HG02981 (cell line): ENCODE data around the gene FXYD3.
A peak's percentile ranks its signal among the peaks of the same experiment; 100 is the strongest.
"Not testable (repeated sequence)": the region's sequence is repeated elsewhere in the genome, so short reads cannot be mapped to it uniquely, and the experiment has no call there.

Experiments
- ATAC-seq: cut with Tn5 transposase; IDR thresholded peaks from one replicate; pipeline ENCODE4 v1.9.1; 2021; ENCODE audit warnings: mild to moderate bottlenecking, moderate library complexity; ENCODE audit not compliant: unreplicated experiment

FXYD3 gene

GRCh38 chr19:35123573-35123972 lies 8.0 kb downstream of the FXYD3 start:
- no peak for ATAC-seq

- peak; percentile 77 for ATAC-seq
Observed at GRCh38 chr19:35124098-35125060, 8.8 kb downstream of the FXYD3 start.

GRCh38 chr19:35125270-35125717 lies 9.7 kb downstream of the FXYD3 start:
- no peak for ATAC-seq

DNA sequence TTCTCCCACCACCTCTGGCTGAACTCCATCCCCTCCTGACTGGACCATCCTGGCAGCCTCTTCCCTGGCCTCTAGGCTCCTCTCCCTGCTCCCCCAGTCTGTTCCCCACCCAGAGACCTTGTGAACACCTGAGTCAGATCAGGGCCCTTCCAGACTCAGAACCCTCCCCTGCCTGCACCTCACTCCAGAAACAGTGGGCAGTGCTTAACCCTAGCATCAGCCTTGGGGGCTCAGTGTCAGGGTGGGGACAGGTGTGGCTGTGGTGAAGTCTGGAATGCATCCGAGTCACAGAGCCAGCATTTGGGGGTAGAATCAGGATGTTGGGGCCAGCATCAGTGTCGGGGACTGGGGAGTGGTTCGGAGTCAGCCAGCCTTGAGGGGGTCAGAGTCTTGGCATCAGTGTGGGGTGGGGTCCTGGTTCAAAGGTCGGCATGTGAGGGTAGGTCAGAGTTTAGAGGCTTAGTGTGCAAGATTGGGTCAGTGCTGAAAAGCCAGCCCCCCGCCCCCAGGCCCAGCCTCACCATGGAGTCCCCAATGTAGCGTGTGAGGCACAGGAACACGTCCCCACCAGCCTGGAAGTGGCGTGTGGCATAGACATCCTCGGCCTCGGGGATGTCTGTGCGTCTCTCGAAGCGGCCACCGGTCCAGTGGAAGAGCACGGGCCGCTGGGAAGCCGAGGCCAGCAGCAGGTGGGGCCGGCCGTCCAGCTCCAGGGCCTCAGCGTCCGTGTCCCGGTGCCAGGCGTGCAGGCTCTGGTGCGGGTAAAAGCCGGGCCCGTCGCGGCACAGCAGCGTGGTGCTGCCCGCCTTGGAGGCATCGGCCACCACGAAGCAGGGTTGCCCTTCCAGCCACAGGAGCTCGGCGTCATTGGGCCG lies 10.4 kb downstream of the FXYD3 start:
- no peak for ATAC-seq

DNA sequence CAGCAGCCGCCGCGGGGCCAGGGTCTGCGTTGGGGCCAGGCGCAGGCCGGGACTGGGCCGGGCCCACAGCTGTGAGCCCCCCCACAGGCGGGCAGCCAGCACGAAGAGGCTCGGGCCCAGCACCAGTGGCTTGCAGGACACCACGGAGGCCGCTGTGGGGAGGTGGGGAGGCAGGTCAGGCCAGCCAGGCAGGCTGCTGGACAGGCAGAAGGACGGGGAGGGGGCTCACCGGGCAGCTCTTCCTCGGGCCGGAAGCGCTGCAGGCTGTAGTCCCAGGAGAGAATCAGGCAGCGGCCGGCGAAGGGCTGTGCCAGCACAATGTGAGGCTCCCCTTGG lies 11.0 kb downstream of the FXYD3 start:
- ATAC-seq: no peak

DNA sequence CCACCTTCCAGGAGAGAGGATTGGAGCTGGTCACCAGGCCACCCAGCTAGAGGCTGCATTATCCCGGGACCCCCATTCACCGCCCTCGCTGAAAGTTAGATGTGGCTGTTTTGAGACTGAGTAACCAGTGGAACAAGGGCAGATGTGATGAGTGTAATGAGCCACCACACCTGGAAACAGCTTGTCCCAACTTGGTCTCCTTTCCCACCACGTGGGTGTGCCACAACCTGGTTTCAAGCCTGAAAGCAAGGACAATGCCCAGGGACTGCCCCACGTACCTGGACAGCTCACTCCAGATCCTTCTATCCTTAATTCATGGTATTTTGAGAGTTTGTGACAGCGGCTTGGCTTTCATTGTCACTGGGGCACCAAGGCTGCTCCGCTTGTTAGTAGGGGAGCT lies 12.2 kb downstream of the FXYD3 start:
- no peak for ATAC-seq

DNA sequence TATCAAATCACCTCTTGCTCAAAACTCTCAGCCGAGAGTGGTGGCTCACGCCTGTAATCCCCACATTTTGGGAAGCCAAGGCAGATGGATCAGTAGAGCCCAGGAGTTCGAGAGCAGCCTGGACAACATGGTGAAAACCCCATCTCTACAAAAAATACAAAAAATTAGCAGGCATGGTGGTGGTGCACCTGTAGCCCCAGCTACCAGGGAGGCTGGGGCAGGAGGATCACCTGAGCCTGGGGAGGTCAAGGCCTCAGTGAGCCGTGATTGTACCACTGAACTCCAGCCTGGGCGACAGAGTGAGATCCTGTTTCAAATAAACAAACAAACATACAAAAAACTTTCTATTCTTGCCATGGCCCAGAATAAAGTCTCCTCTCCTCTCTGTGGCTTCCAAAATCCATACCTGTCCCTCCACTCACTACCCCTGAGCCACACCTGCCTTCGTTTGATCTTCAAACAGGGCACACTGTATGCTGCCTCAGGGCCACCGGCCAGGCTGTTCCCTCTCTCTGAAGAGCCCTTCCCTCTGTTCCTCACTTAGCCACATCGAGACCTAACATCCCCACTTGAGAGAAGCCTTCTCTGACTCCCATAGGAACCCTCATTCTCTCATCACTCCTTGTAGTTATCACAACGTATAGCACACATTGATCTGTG lies 12.9 kb downstream of the FXYD3 start:
- no peak for ATAC-seq

- ATAC-seq: not testable (repeated sequence)
Observed at GRCh38 chr19:35129724-35130274, 14.2 kb downstream of the FXYD3 start.

GRCh38 chr19:35130761-35131720 lies 15.4 kb downstream of the FXYD3 start:
- no peak for ATAC-seq

- ATAC-seq: no peak
Observed at GRCh38 chr19:35132254-35132653, 16.6 kb downstream of the FXYD3 start.

GRCh38 chr19:35133826-35134225 lies 18.2 kb downstream of the FXYD3 start:
- ATAC-seq: no peak

GRCh38 chr19:35134601-35135242 lies 19.1 kb downstream of the FXYD3 start, which contains the start of gene LGI4:
TSS of gene LGI4 (minus strand) at chr19:35135059. CDS start at chr19:35134680, 379 bp downstream.
- ATAC-seq: no peak

- ATAC-seq: no peak
Observed at GRCh38 chr19:35135389-35135909, 19.8 kb downstream of the FXYD3 start.

- ATAC-seq: no peak
Observed at GRCh38 chr19:35136231-35136630, 20.6 kb downstream of the FXYD3 start.

DNA sequence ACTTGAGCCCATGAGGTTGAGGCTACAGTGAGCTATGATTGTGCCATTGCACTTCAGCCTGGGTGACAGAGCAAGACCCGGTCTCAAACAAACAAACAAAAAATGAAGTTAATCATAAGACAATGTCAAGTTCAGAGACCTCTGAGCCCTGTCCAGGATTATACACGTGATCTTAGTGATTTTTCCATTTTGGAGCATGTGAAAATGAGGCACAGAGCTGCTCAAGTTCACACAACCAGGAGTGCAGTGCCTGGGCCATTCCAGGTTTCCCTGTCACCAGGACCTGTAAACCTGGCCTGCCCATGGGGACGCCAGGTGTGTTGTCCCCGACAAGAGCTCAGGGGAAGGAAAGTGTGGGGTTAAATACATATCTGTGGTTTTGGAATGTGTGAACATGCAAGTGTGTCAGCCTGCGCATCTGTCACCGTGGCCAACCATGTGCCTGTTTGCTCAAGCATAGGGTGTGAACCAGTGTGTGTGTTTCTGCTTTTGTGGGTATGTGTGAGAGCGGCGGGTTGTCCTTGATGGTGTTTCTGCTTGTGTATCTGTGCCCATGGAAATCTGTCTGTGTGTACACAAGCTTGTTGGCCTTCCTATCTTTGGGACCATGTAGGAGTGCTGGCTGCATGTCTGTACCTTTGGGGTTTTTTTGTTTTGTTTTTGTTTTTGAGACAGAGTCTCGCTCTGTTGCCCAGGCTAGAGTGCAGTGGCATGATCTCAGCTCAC lies 21.5 kb downstream of the FXYD3 start:
- no peak for ATAC-seq

GRCh38 chr19:35138305-35138892 lies 22.8 kb downstream of the FXYD3 start, which contains the start of gene FXYD1:
TSS of gene FXYD1 (plus strand) at chr19:35138824. CDS start at chr19:35140080, 1,256 bp downstream.
- no peak for ATAC-seq

GRCh38 chr19:35140207-35140961 lies 24.8 kb downstream of the FXYD3 start:
- ATAC-seq: no peak
